ENCODE results near the gene DUT.

DNA sequence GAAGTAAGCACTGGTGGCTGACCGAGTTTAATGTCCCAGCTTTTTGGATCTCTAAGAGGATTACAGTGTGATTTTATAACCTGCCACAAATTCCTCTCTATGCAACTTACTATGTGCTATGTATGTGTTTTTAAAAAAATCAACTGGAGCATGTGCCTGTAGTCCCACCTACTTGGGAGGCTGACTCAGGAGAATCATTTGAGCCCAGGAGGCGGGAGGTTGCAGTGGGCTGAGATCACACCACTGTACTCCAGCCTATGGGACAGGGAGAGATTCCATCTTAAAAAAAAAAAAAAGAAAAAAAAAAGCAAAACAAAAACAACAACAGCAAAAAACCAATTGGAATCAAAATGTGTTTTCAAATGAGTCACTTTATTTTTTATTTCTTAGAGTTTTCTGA, 29.6 kb downstream of the DUT start:
- TF ChIP-seq, protein P1, sequence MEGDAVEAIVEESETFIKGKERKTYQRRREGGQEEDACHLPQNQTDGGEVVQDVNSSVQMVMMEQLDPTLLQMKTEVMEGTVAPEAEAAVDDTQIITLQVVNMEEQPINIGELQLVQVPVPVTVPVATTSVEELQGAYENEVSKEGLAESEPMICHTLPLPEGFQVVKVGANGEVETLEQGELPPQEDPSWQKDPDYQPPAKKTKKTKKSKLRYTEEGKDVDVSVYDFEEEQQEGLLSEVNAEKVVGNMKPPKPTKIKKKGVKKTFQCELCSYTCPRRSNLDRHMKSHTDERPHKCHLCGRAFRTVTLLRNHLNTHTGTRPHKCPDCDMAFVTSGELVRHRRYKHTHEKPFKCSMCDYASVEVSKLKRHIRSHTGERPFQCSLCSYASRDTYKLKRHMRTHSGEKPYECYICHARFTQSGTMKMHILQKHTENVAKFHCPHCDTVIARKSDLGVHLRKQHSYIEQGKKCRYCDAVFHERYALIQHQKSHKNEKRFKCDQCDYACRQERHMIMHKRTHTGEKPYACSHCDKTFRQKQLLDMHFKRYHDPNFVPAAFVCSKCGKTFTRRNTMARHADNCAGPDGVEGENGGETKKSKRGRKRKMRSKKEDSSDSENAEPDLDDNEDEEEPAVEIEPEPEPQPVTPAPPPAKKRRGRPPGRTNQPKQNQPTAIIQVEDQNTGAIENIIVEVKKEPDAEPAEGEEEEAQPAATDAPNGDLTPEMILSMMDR (IDR thresholded peaks at IDR 0.05; ENCODE audit: poor library complexity): no peak
- TF ChIP-seq EZH2phosphoT487 (IDR thresholded peaks at IDR 0.05; ENCODE audit: low read depth, severe bottlenecking, unreplicated experiment): no peak
